ENCODE results near the gene TAX1BP1.

DNA sequence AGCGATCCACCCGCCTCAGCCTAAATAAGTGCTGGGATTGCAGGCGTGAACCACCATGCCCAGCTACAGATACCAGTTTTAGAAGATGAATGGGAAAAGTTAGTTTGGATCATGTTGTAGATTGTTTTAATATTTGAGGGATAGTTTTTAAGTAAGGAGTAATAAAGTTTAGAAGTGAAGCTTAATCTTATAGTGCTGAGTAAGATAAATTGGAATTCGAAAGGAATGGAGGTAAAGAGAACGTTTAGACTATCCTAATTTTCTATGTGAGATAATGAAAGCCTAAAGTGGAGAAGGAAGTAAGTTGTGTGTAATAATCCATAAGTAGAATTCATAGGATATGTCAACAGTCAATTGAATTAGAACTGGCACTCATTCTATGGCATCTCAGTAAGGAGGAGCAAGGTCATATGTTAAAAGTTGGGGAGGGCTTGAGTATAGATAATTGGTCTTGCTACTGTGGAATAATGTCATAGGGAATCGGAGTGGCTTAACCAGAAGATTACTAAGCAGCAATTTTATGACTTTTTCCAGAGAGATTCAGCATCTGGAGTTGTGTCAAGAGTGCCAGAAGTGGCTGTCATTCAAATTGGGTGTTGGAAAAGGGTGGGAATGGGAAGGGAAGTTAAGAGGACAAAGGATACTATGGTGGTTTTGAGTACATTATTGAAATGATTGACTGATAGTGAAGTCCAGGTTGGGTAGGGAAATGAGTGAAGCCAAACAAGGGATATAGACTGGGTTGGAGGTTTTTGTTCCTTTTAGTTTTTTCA, 12.1 kb downstream of the TAX1BP1 start:
- TF ChIP-seq, protein P1, sequence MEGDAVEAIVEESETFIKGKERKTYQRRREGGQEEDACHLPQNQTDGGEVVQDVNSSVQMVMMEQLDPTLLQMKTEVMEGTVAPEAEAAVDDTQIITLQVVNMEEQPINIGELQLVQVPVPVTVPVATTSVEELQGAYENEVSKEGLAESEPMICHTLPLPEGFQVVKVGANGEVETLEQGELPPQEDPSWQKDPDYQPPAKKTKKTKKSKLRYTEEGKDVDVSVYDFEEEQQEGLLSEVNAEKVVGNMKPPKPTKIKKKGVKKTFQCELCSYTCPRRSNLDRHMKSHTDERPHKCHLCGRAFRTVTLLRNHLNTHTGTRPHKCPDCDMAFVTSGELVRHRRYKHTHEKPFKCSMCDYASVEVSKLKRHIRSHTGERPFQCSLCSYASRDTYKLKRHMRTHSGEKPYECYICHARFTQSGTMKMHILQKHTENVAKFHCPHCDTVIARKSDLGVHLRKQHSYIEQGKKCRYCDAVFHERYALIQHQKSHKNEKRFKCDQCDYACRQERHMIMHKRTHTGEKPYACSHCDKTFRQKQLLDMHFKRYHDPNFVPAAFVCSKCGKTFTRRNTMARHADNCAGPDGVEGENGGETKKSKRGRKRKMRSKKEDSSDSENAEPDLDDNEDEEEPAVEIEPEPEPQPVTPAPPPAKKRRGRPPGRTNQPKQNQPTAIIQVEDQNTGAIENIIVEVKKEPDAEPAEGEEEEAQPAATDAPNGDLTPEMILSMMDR (conservative IDR thresholded peaks at IDR 0.05; ENCODE audit: low read depth in 2 of 2): no peak
- TF ChIP-seq, protein P2, sequence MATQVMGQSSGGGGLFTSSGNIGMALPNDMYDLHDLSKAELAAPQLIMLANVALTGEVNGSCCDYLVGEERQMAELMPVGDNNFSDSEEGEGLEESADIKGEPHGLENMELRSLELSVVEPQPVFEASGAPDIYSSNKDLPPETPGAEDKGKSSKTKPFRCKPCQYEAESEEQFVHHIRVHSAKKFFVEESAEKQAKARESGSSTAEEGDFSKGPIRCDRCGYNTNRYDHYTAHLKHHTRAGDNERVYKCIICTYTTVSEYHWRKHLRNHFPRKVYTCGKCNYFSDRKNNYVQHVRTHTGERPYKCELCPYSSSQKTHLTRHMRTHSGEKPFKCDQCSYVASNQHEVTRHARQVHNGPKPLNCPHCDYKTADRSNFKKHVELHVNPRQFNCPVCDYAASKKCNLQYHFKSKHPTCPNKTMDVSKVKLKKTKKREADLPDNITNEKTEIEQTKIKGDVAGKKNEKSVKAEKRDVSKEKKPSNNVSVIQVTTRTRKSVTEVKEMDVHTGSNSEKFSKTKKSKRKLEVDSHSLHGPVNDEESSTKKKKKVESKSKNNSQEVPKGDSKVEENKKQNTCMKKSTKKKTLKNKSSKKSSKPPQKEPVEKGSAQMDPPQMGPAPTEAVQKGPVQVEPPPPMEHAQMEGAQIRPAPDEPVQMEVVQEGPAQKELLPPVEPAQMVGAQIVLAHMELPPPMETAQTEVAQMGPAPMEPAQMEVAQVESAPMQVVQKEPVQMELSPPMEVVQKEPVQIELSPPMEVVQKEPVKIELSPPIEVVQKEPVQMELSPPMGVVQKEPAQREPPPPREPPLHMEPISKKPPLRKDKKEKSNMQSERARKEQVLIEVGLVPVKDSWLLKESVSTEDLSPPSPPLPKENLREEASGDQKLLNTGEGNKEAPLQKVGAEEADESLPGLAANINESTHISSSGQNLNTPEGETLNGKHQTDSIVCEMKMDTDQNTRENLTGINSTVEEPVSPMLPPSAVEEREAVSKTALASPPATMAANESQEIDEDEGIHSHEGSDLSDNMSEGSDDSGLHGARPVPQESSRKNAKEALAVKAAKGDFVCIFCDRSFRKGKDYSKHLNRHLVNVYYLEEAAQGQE (IDR thresholded peaks at IDR 0.05; ENCODE audit: unreplicated experiment): no peak
- no peak for TF ChIP-seq POLR2AphosphoS5 (IDR thresholded peaks at IDR 0.05; ENCODE audit: low read depth)
- no peak for TF ChIP-seq EZH2 (IDR thresholded peaks at IDR 0.05; ENCODE audit: low read depth, unreplicated experiment)
- no peak for TF ChIP-seq EZH2phosphoT487 (IDR thresholded peaks at IDR 0.05; ENCODE audit: unreplicated experiment)
- no peak for TF ChIP-seq JUNB (IDR thresholded peaks at IDR 0.05; ENCODE audit: unreplicated experiment)
- TF ChIP-seq ZNF331 (CRISPR knock-in tag; IDR thresholded peaks at IDR 0.05; ENCODE audit: low read depth): no peak
- TF ChIP-seq STAT1 (IDR thresholded peaks at IDR 0.05; ENCODE audit: unreplicated experiment): no peak
- TF ChIP-seq, protein P3, sequence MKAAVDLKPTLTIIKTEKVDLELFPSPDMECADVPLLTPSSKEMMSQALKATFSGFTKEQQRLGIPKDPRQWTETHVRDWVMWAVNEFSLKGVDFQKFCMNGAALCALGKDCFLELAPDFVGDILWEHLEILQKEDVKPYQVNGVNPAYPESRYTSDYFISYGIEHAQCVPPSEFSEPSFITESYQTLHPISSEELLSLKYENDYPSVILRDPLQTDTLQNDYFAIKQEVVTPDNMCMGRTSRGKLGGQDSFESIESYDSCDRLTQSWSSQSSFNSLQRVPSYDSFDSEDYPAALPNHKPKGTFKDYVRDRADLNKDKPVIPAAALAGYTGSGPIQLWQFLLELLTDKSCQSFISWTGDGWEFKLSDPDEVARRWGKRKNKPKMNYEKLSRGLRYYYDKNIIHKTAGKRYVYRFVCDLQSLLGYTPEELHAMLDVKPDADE (IDR thresholded peaks at IDR 0.05): no peak
- no peak for TF ChIP-seq CREB1 (CRISPR knock-in tag; IDR thresholded peaks at IDR 0.05; ENCODE audit: low read depth)
- TF ChIP-seq, protein P4, sequence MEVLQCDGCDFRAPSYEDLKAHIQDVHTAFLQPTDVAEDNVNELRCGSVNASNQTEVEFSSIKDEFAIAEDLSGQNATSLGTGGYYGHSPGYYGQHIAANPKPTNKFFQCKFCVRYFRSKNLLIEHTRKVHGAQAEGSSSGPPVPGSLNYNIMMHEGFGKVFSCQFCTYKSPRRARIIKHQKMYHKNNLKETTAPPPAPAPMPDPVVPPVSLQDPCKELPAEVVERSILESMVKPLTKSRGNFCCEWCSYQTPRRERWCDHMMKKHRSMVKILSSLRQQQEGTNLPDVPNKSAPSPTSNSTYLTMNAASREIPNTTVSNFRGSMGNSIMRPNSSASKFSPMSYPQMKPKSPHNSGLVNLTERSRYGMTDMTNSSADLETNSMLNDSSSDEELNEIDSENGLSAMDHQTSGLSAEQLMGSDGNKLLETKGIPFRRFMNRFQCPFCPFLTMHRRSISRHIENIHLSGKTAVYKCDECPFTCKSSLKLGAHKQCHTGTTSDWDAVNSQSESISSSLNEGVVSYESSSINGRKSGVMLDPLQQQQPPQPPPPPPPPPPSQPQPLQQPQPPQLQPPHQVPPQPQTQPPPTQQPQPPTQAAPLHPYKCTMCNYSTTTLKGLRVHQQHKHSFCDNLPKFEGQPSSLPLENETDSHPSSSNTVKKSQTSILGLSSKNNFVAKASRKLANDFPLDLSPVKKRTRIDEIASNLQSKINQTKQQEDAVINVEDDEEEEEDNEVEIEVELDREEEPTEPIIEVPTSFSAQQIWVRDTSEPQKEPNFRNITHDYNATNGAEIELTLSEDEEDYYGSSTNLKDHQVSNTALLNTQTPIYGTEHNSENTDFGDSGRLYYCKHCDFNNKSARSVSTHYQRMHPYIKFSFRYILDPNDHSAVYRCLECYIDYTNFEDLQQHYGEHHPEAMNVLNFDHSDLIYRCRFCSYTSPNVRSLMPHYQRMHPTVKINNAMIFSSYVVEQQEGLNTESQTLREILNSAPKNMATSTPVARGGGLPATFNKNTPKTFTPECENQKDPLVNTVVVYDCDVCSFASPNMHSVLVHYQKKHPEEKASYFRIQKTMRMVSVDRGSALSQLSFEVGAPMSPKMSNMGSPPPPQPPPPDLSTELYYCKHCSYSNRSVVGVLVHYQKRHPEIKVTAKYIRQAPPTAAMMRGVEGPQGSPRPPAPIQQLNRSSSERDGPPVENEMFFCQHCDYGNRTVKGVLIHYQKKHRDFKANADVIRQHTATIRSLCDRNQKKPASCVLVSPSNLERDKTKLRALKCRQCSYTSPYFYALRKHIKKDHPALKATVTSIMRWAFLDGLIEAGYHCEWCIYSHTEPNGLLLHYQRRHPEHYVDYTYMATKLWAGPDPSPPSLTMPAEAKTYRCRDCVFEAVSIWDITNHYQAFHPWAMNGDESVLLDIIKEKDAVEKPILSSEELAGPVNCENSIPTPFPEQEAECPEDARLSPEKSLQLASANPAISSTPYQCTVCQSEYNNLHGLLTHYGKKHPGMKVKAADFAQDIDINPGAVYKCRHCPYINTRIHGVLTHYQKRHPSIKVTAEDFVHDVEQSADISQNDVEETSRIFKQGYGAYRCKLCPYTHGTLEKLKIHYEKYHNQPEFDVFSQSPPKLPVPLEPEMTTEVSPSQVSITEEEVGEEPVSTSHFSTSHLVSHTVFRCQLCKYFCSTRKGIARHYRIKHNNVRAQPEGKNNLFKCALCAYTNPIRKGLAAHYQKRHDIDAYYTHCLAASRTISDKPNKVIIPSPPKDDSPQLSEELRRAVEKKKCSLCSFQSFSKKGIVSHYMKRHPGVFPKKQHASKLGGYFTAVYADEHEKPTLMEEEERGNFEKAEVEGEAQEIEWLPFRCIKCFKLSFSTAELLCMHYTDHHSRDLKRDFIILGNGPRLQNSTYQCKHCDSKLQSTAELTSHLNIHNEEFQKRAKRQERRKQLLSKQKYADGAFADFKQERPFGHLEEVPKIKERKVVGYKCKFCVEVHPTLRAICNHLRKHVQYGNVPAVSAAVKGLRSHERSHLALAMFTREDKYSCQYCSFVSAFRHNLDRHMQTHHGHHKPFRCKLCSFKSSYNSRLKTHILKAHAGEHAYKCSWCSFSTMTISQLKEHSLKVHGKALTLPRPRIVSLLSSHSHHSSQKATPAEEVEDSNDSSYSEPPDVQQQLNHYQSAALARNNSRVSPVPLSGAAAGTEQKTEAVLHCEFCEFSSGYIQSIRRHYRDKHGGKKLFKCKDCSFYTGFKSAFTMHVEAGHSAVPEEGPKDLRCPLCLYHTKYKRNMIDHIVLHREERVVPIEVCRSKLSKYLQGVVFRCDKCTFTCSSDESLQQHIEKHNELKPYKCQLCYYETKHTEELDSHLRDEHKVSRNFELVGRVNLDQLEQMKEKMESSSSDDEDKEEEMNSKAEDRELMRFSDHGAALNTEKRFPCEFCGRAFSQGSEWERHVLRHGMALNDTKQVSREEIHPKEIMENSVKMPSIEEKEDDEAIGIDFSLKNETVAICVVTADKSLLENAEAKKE (CRISPR knock-in tag; IDR thresholded peaks at IDR 0.05): no peak
